HepG2 (cell line): ENCODE data around the gene DNASE1L2. TPM values are rescaled to one million over a fixed set of nuclear protein-coding genes. Genes with fewer than 3 reads are reported as not detected.

Experiments
- BRCA1 ChIP-seq: sonication (generic); formaldehyde crosslinking; IDR thresholded peaks from 2 replicates; pipeline ENCODE4 v1.4.0; 2020; ENCODE audit warnings: missing genetic modification reagents
- CEBPZ ChIP-seq: IDR thresholded peaks from 2 replicates; pipeline ENCODE4 v1.6.1; 2012; ENCODE audit warnings: low read length, improper control_type of control experiment
- ETV6 ChIP-seq: sonication (generic); formaldehyde crosslinking; conservative IDR thresholded peaks from 2 replicates; pipeline ENCODE4 v1.4.0; 2020; ENCODE audit warnings: missing genetic modification reagents
- FOXK1 ChIP-seq: sonication (generic); formaldehyde crosslinking; IDR thresholded peaks from 2 replicates; pipeline ENCODE4 v1.4.0; 2020; ENCODE audit warnings: low read depth, missing genetic modification reagents, borderline replicate concordance
- GATAD2A ChIP-seq: IDR thresholded peaks from 2 replicates; pipeline ENCODE4 v1.6.1; 2016
- HOMEZ ChIP-seq: IDR thresholded peaks from 2 replicates; pipeline ENCODE4 v1.6.1; 2016; ENCODE audit warnings: low read depth
- IKZF5 ChIP-seq: IDR thresholded peaks from 2 replicates; pipeline ENCODE4 v1.6.1; 2018; ENCODE audit warnings: missing genetic modification reagents, mild to moderate bottlenecking, missing compliant biosample characterization
- MEIS2 ChIP-seq: sonication (generic); formaldehyde crosslinking; IDR thresholded peaks from 2 replicates; pipeline ENCODE4 v1.9.0; 2021; ENCODE audit warnings: mild to moderate bottlenecking, missing genetic modification reagents
- MLXIP ChIP-seq: sonication (generic); formaldehyde crosslinking; IDR thresholded peaks from 2 replicates; pipeline ENCODE4 v1.9.0; 2021; ENCODE audit warnings: missing genetic modification reagents, borderline replicate concordance
- MXD4 ChIP-seq: IDR thresholded peaks from 2 replicates; pipeline ENCODE4 v1.6.1; 2016; ENCODE audit warnings: mild to moderate bottlenecking, missing biosample characterization, missing genetic modification reagents
- PREB ChIP-seq: sonication (generic); formaldehyde crosslinking; IDR thresholded peaks from 2 replicates; pipeline ENCODE4 v1.4.0; 2020; ENCODE audit warnings: missing genetic modification reagents
- ZNF276 ChIP-seq: sonication (generic); formaldehyde crosslinking; IDR thresholded peaks from 2 replicates; pipeline ENCODE4 v1.4.0; 2020; ENCODE audit warnings: mild to moderate bottlenecking, low read depth, missing genetic modification reagents
- ZNF30 ChIP-seq: sonication (generic); formaldehyde crosslinking; IDR thresholded peaks from 2 replicates; pipeline ENCODE4 v1.5.0; 2020; ENCODE audit warnings: mild to moderate bottlenecking, missing genetic modification reagents
- ZNF496 ChIP-seq: sonication (generic); formaldehyde crosslinking; IDR thresholded peaks from 2 replicates; pipeline ENCODE4 v1.8.1; 2023; ENCODE audit warnings: mild to moderate bottlenecking, moderate library complexity, missing genetic modification reagents; ENCODE audit not compliant: insufficient replicate concordance
- ZSCAN31 ChIP-seq: sonication (generic); formaldehyde crosslinking; IDR thresholded peaks from 2 replicates; pipeline ENCODE4 v1.5.0; 2020; ENCODE audit warnings: low read depth, mild to moderate bottlenecking, missing genetic modification reagents
- polyA plus RNA-seq, 8 experiments: library from polyadenylated mRNA; depleted of rRNA in 3 of 8; stranded (reverse) in 7 of 8; unstranded in 1 of 8; fragments of >200 nt; fragmentation: Illumina TruSeq in 4 of 8; extraction: Trizol in 4 of 8; gene quantifications; 2 replicates each; pipeline versions ENCODE4 v1.2.1 to v1.2.3, GENCODE V29; 2011 to 2016; ENCODE audit warnings: low read depth in 4 of 8, missing spikeins in 1 of 8, mixed read lengths in 1 of 8; ENCODE audit not compliant: insufficient read depth in 1 of 8
- total RNA-seq, 5 experiments: library from RNA; depleted of rRNA; stranded (reverse); fragments of >200 nt; fragmentation: Illumina TruSeq; extraction: Trizol; gene quantifications; 2 replicates each; pipeline ENCODE4 v1.2.3, GENCODE V29; 2016; ENCODE audit warnings: low read depth in 1 of 5

The DNASE1L2 gene
- total and polyA plus RNA-seq, 2 of the 13 experiments (the other 11 are each of a cell fraction or from before 2014, with no cell fraction given), result 0.44 to 0.50 TPM

GRCh38 chr16:2205104-2205966 lies 30.9 kb upstream of the DNASE1L2 start, which contains the start of gene MLST8 (continued):
- TF ChIP-seq ZNF276 (no peak), ETV6 (CRISPR knock-in tag) (no peak; the same call in 1 of the 2 replicates), IKZF5 (CRISPR knock-in tag) (peak; percentile 53; the same call in 1 of the 2 replicates), ZSCAN31 (CRISPR knock-in tag) (0 out of 2 replicates have a peak, but pooled peaks have one; percentile 61), BRCA1 (CRISPR knock-in tag) (peak; percentile 54; the same call in 1 of the 2 replicates), GATAD2A (CRISPR knock-in tag) (peak; percentile 28; the same call in 1 of the 2 replicates), CEBPZ (no peak), ZNF30 (CRISPR knock-in tag) (peak; percentile 75; the same call in 1 of the 2 replicates), MEIS2 (CRISPR knock-in tag) (no peak; the same call in none of the 2 replicates), MLXIP (peak; percentile 39; the same call in 1 of the 2 replicates), HOMEZ (CRISPR knock-in tag) (no peak), PREB (CRISPR knock-in tag) (no peak), ZNF496 (no peak), FOXK1 (CRISPR knock-in tag) (no peak), MXD4 (CRISPR knock-in tag) (peak; percentile 52; the same call in 1 of the 2 replicates)
